ENCODE measurements around the gene TSTD2.

TSTD2 gene

DNA sequence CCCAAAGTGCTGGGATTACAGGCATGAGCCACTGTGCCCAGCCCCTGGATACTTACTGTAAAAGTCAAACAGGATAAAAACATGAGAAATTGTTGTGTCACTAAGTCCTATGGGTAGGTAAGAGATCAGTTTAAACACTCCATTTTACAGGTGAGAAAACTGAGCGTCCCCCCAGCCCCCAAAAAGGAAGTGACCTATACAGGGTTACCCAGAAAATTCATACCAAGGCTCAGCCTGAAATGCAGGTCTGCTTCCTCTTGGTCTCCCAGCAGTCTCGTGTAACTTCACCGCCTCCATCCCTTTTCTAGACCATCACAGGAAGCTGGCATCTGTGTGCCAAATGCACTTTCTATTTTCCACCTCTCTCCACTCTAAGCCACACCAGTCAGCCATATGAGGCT lies 74.5 kb downstream of the TSTD2 start:
- H3K14ac ChIP-seq (ENCODE audit: low read length in 2 of 2): no peak overlapping the region
- H3K4me2 ChIP-seq (ENCODE audit: low read length, poor library complexity, severe bottlenecking): no peak overlapping the region
- H3K27ac ChIP-seq (ENCODE audit: low read length, poor library complexity, severe bottlenecking): no peak overlapping the region
- no peak overlapping the region for H3K4ac ChIP-seq (ENCODE audit: low read depth in 1 of 2, low read length in 2 of 2)
- no peak overlapping the region for H3K4me3 ChIP-seq (ENCODE audit: insufficient read depth in 1 of 2, low read depth in 1 of 2, low read length in 2 of 2)
- H3K18ac ChIP-seq (ENCODE audit: low read depth in 1 of 2, low read length in 2 of 2): no peak overlapping the region
- H4K91ac ChIP-seq (ENCODE audit: low read length): no peak overlapping the region
- 71% methylated on average over 3 of the region's 3 CpGs for WGBS
- no peak overlapping the region for H4K8ac ChIP-seq (ENCODE audit: low read length)
- no peak overlapping the region for H3K23ac ChIP-seq (ENCODE audit: low read length in 2 of 2)
- H2BK12ac ChIP-seq (ENCODE audit: low read length in 2 of 2): no peak overlapping the region
- H3K27me3 ChIP-seq (ENCODE audit: control insufficient read depth in 1 of 2, insufficient read depth in 1 of 2, low read length in 2 of 2): peaks cover 23 to 33% of the 10 kb centered on the region in 2 experiments
- H2AK5ac ChIP-seq (ENCODE audit: low read length, severe bottlenecking): no peak overlapping the region
- no peak overlapping the region for H2BK5ac ChIP-seq (ENCODE audit: low read depth, low read length, poor library complexity, severe bottlenecking)
- no peaks in the 10 kb centered on the region for H3K36me3 ChIP-seq (ENCODE audit: control insufficient read depth in 1 of 2, insufficient read depth in 2 of 2, low read depth in 1 of 2, low read length in 2 of 2)
- no peak for DNase-seq
- no peaks in the 10 kb centered on the region for H3K4me1 ChIP-seq (ENCODE audit: control insufficient read depth, insufficient read depth, low read depth, low read length)
- H2BK120ac ChIP-seq (ENCODE audit: low read depth, low read length): no peak overlapping the region
- no peaks in the 10 kb centered on the region for H3K9me3 ChIP-seq (ENCODE audit: control insufficient read depth, low read length)
- H3K79me1 ChIP-seq (replicated peaks; ENCODE audit: low read length, poor library complexity, severe bottlenecking): no peaks in the 10 kb centered on the region
- H2BK15ac ChIP-seq (ENCODE audit: low read depth, poor library complexity, severe bottlenecking): no peak overlapping the region
- no peak overlapping the region for H2AFZ ChIP-seq (ENCODE audit: low read depth, low read length)
- no peak overlapping the region for H3K9ac ChIP-seq (ENCODE audit: low read length)

DNA sequence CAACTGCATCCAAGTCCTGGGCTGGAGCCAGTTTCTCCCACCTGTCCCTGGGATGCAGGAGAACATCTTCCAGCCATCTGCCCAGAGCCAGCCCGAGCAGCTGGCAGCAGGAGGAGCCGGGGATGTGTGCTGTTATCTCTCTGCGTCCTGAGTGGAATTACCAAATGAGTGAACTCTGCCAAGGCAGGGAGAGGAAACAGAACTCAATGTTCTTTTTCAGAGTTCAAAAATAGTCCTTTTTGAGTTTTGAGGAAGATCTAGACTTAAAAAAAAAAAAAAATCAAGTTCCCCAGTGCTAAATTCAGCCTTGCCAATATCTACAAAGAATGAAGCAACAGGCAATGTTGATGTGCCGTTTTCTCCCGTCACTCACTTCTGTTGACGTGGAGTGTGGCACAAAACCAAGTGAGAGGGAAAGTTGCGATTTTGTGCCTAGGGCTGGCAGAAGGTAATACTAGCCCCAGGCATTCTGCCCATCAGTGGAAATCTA lies 75.5 kb downstream of the TSTD2 start:
- no peaks in the 10 kb centered on the region for H3K9me3 ChIP-seq (ENCODE audit: control insufficient read depth, low read length)
- H2BK12ac ChIP-seq (ENCODE audit: low read length in 2 of 2): no peak overlapping the region
- H3K27me3 ChIP-seq (ENCODE audit: control insufficient read depth in 1 of 2, insufficient read depth in 1 of 2, low read length in 2 of 2): peaks cover 28 to 36% of the 10 kb centered on the region in 2 experiments
- no peak overlapping the region for H3K9ac ChIP-seq (ENCODE audit: low read length)
- no peak overlapping the region for H3K14ac ChIP-seq (ENCODE audit: low read length in 2 of 2)
- H3K27ac ChIP-seq (ENCODE audit: low read length, poor library complexity, severe bottlenecking): no peak overlapping the region
- no peaks in the 10 kb centered on the region for H3K79me1 ChIP-seq (replicated peaks; ENCODE audit: low read length, poor library complexity, severe bottlenecking)
- no peak overlapping the region for H2BK15ac ChIP-seq (ENCODE audit: low read depth, poor library complexity, severe bottlenecking)
- H4K8ac ChIP-seq (ENCODE audit: low read length): no peak overlapping the region
- no peak overlapping the region for H2AK5ac ChIP-seq (ENCODE audit: low read length, severe bottlenecking)
- WGBS: 88% methylated on average over 7 of the region's 7 CpGs
- no peak overlapping the region for H3K4ac ChIP-seq (ENCODE audit: low read depth in 1 of 2, low read length in 2 of 2)
- H2BK120ac ChIP-seq (ENCODE audit: low read depth, low read length): no peak overlapping the region
- H3K23ac ChIP-seq (ENCODE audit: low read length in 2 of 2): no peak overlapping the region
- H4K91ac ChIP-seq (ENCODE audit: low read length): no peak overlapping the region
- H3K4me2 ChIP-seq (ENCODE audit: low read length, poor library complexity, severe bottlenecking): no peak overlapping the region
- no peak overlapping the region for H3K4me3 ChIP-seq (ENCODE audit: insufficient read depth in 1 of 2, low read depth in 1 of 2, low read length in 2 of 2)
- DNase-seq: no peak
- H3K36me3 ChIP-seq (ENCODE audit: control insufficient read depth in 1 of 2, insufficient read depth in 2 of 2, low read depth in 1 of 2, low read length in 2 of 2): no peaks in the 10 kb centered on the region
- no peak overlapping the region for H3K18ac ChIP-seq (ENCODE audit: low read depth in 1 of 2, low read length in 2 of 2)
- H3K4me1 ChIP-seq (ENCODE audit: control insufficient read depth, insufficient read depth, low read depth, low read length): no peaks in the 10 kb centered on the region
- H2AFZ ChIP-seq (ENCODE audit: low read depth, low read length): no peak overlapping the region
- H2BK5ac ChIP-seq (ENCODE audit: low read depth, low read length, poor library complexity, severe bottlenecking): no peak overlapping the region

DNA sequence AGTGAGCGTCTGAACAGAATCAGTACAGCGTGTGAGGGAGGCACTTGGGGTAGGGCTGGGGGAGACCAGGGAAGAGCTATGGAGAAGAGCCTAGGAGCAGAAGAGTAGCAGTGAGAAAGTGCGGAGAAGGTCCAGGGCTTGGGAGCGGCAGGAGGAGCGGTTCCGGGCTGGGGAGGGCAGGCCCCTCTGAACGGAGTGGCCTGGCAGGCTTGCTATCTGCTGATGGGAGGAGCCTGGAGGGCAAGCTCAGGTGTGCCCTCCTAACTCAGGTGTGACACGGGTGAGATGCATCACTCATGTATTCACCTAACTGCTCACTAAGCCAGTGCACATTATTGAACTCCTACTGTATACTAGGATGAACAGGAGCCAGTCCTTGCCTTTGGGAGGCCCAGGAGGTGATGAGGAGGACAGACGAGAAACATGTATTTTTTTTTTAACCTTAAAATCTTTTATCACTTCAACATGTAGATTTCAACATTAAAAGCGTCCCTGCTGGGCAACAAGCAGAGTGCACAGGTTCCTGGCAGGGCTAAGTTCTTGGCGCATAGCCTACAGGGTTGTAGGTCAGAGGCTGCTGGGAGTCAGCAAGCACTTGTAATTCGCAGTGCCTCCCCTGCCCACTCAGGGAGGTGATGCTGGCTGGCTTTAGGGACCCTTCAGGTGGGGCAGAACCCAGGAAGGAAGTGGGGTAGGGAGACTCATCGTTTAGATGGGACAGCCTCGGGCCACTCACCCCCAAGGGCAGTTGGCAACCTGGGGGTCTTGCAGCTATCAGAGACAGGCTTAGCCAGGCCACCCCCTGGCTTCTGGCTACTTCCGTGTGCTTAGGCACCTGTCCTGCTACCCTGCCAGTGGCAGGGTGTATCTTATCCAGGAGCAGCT lies 76.2 kb downstream of the TSTD2 start:
- H2BK120ac ChIP-seq (ENCODE audit: low read depth, low read length): no peak overlapping the region
- H3K23ac ChIP-seq (ENCODE audit: low read length in 2 of 2): no peak overlapping the region
- H3K4me3 ChIP-seq (ENCODE audit: insufficient read depth in 1 of 2, low read depth in 1 of 2, low read length in 2 of 2): no peak overlapping the region
- no peaks in the 10 kb centered on the region for H3K36me3 ChIP-seq (ENCODE audit: control insufficient read depth in 1 of 2, insufficient read depth in 2 of 2, low read depth in 1 of 2, low read length in 2 of 2)
- H3K9me3 ChIP-seq (ENCODE audit: control insufficient read depth, low read length): no peaks in the 10 kb centered on the region
- H3K4me1 ChIP-seq (ENCODE audit: control insufficient read depth, insufficient read depth, low read depth, low read length): no peaks in the 10 kb centered on the region
- H3K18ac ChIP-seq (ENCODE audit: low read depth in 1 of 2, low read length in 2 of 2): no peak overlapping the region
- no peak overlapping the region for H3K9ac ChIP-seq (ENCODE audit: low read length)
- no peak overlapping the region for H3K14ac ChIP-seq (ENCODE audit: low read length in 2 of 2)
- no peak overlapping the region for H2BK15ac ChIP-seq (ENCODE audit: low read depth, poor library complexity, severe bottlenecking)
- H4K8ac ChIP-seq (ENCODE audit: low read length): no peak overlapping the region
- H3K27ac ChIP-seq (ENCODE audit: low read length, poor library complexity, severe bottlenecking): no peak overlapping the region
- no peak for DNase-seq
- peaks cover 22 to 36% of the 10 kb centered on the region in 2 experiments for H3K27me3 ChIP-seq (ENCODE audit: control insufficient read depth in 1 of 2, insufficient read depth in 1 of 2, low read length in 2 of 2)
- H3K4ac ChIP-seq (ENCODE audit: low read depth in 1 of 2, low read length in 2 of 2): no peak overlapping the region
- 91% methylated on average over 14 of the region's 15 CpGs for WGBS
- no peak overlapping the region for H4K91ac ChIP-seq (ENCODE audit: low read length)
- no peak overlapping the region for H2BK5ac ChIP-seq (ENCODE audit: low read depth, low read length, poor library complexity, severe bottlenecking)
- H2AK5ac ChIP-seq (ENCODE audit: low read length, severe bottlenecking): no peak overlapping the region
- H2BK12ac ChIP-seq (ENCODE audit: low read length in 2 of 2): no peak overlapping the region
- no peak overlapping the region for H3K4me2 ChIP-seq (ENCODE audit: low read length, poor library complexity, severe bottlenecking)
- no peak overlapping the region for H2AFZ ChIP-seq (ENCODE audit: low read depth, low read length)
- H3K79me1 ChIP-seq (replicated peaks; ENCODE audit: low read length, poor library complexity, severe bottlenecking): no peaks in the 10 kb centered on the region

DNA sequence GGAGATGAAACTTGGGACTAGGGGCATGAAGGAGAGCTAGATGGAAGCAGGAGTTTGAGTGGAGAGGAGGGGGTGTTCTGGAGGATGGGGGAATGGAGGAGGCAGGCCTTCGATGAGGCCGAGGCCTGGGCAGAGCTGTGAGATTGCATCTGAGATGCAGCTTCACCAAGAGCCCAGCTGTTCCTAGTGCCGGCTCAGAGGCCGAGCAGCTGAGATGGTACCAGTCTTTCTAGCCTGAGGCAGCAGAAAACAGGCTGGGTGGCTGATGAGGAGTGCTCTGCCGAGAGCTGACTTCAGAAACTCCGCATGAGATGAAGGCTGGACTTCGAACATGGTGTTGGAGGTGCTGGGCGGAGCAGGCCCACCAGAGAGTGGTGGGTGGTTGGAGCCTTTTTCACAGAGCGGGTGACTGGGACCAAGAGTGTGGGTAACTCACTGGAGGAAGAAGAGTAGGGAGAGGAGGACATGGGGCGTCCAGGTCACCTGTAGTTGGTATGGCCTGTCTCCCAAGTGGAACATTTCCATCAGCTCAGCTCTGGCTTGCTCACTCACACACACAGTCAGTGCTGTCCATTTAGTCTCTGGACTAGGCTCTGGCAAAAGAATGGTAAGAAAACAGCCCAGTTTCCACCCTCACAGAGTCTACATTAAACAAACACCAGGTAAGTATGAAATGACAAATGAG lies 77.0 kb downstream of the TSTD2 start:
- H3K27ac ChIP-seq (ENCODE audit: low read length, poor library complexity, severe bottlenecking): no peak overlapping the region
- H2BK12ac ChIP-seq (ENCODE audit: low read length in 2 of 2): no peak overlapping the region
- H3K9me3 ChIP-seq (ENCODE audit: control insufficient read depth, low read length): no peaks in the 10 kb centered on the region
- no peak overlapping the region for H4K91ac ChIP-seq (ENCODE audit: low read length)
- peaks cover 18 to 35% of the 10 kb centered on the region in 2 experiments for H3K27me3 ChIP-seq (ENCODE audit: control insufficient read depth in 1 of 2, insufficient read depth in 1 of 2, low read length in 2 of 2)
- no peak overlapping the region for H4K8ac ChIP-seq (ENCODE audit: low read length)
- H2BK5ac ChIP-seq (ENCODE audit: low read depth, low read length, poor library complexity, severe bottlenecking): no peak overlapping the region
- no peaks in the 10 kb centered on the region for H3K36me3 ChIP-seq (ENCODE audit: control insufficient read depth in 1 of 2, insufficient read depth in 2 of 2, low read depth in 1 of 2, low read length in 2 of 2)
- H3K4me1 ChIP-seq (ENCODE audit: control insufficient read depth, insufficient read depth, low read depth, low read length): no peaks in the 10 kb centered on the region
- no peak overlapping the region for H3K18ac ChIP-seq (ENCODE audit: low read depth in 1 of 2, low read length in 2 of 2)
- H3K4me2 ChIP-seq (ENCODE audit: low read length, poor library complexity, severe bottlenecking): no peak overlapping the region
- H3K14ac ChIP-seq (ENCODE audit: low read length in 2 of 2): peak overlapping the region in 1 of 2 experiments; percentile 57
- no peak overlapping the region for H3K23ac ChIP-seq (ENCODE audit: low read length in 2 of 2)
- H2AK5ac ChIP-seq (ENCODE audit: low read length, severe bottlenecking): no peak overlapping the region
- no peak overlapping the region for H2BK15ac ChIP-seq (ENCODE audit: low read depth, poor library complexity, severe bottlenecking)
- WGBS: 89% methylated on average over 10 of the region's 10 CpGs
- no peaks in the 10 kb centered on the region for H3K79me1 ChIP-seq (replicated peaks; ENCODE audit: low read length, poor library complexity, severe bottlenecking)
- H3K4me3 ChIP-seq (ENCODE audit: insufficient read depth in 1 of 2, low read depth in 1 of 2, low read length in 2 of 2): no peak overlapping the region
- H2BK120ac ChIP-seq (ENCODE audit: low read depth, low read length): no peak overlapping the region
- DNase-seq: no peak
- H3K4ac ChIP-seq (ENCODE audit: low read depth in 1 of 2, low read length in 2 of 2): no peak overlapping the region
- H3K9ac ChIP-seq (ENCODE audit: low read length): no peak overlapping the region
- H2AFZ ChIP-seq (ENCODE audit: low read depth, low read length): no peak overlapping the region
